ENCODE results near the gene TNFSF9.

TNFSF9 gene

GRCh38 chr19:6524311-6524710, 6.5 kb upstream of the TNFSF9 start:
- DNase-seq (ENCODE audit: low read depth, low spot score), result no peak
- POLR2A ChIA-PET, result no interaction called here
- no peak overlapping the region for H3K4me3 ChIP-seq (ENCODE audit: low read depth, low read length)
- no peak for TF ChIP-seq CTCF (IDR thresholded peaks at IDR 0.05; ENCODE audit: insufficient read depth, low read length, missing control alignments)
- CTCF ChIA-PET, result interaction anchor here (0.9 to 1.4 kb wide), 2 partner anchors 108 to 109 kb away, joined by 3 to 6 read pairs; no protein-coding TSS in a partner anchor

- no peak for TF ChIP-seq CTCF (IDR thresholded peaks at IDR 0.05; ENCODE audit: insufficient read depth, low read length, missing control alignments)
- no peak overlapping the region for H3K4me3 ChIP-seq (ENCODE audit: low read depth, low read length)
- ChIA-PET POLR2A (no interaction called here), CTCF (interaction anchor here (1.4 to 1.5 kb wide), 2 partner anchors 12 to 104 kb away, joined by 5 to 8 read pairs; no protein-coding TSS in a partner anchor)
- DNase-seq (ENCODE audit: low read depth, low spot score), result no peak
These were observed 2.8 kb upstream of the TNFSF9 start for GRCh38 chr19:6527893-6528543.

- H3K4me3 ChIP-seq (ENCODE audit: low read depth, low read length), result no peak overlapping the region
- no peak for TF ChIP-seq CTCF (IDR thresholded peaks at IDR 0.05; ENCODE audit: insufficient read depth, low read length, missing control alignments)
- DNase-seq (ENCODE audit: low read depth, low spot score), result no peak
- CTCF ChIA-PET, result interaction anchor here (1.4 to 1.5 kb wide), 2 partner anchors 12 to 103 kb away, joined by 5 to 8 read pairs; no protein-coding TSS in a partner anchor
- POLR2A ChIA-PET, result interaction anchor here (0.6 kb wide), 1 partner anchor 10 kb away, joined by 3 read pairs; no protein-coding TSS in a partner anchor
These were observed 2.2 kb upstream of the TNFSF9 start for GRCh38 chr19:6528544-6529121.

DNA sequence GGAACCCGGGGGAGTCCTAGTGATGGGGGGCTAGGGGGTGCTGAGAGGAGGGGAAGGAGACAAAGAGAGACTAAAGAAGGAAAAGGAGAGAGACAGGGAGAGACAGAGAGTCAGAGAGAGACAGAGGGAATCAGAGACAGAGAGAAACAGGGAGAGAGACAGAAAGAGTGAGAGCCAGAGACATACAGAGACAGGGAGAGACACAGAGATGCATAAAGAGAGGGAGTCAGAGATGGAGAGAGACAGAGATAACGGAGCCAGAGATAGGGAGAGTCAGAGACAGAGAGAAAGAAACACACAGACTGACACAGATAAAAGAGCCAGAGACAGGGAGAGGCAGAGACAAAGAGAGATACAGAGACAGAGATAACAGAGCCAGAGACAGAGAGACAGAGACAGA, 1.5 kb upstream of the TNFSF9 start:
- TF ChIP-seq CTCF (IDR thresholded peaks at IDR 0.05; ENCODE audit: insufficient read depth, low read length, missing control alignments), result no peak
- H3K4me3 ChIP-seq (ENCODE audit: low read depth, low read length), result no peak overlapping the region
- DNase-seq (ENCODE audit: low read depth, low spot score), result no peak
- CTCF ChIA-PET, result no interaction called here
- POLR2A ChIA-PET, result no interaction called here

- H3K4me3 ChIP-seq (ENCODE audit: low read depth, low read length), result peak overlapping the region; percentile 71
- CTCF ChIA-PET, result no interaction called here
- TF ChIP-seq CTCF (IDR thresholded peaks at IDR 0.05; ENCODE audit: insufficient read depth, low read length, missing control alignments), result no peak
- no peak for DNase-seq (ENCODE audit: low read depth, low spot score)
- POLR2A ChIA-PET, result interaction anchor here (0.9 to 1.2 kb wide), 6 partner anchors 9 to 206 kb away, joined by 3 to 7 read pairs (median 4); partner anchors contain the start of gene KHSRP
These were observed 865 bp upstream of the TNFSF9 start for GRCh38 chr19:6529937-6530385.
